COLO668 (cell line): ENCODE results near the gene SMARCA4.

Experiments used
- DNase-seq: peaks from one replicate; lab custom pipeline; 2025; ENCODE audit not compliant: unreplicated experiment; lab: John Stamatoyannopoulos, UW

The SMARCA4 gene

GRCh38 chr19:10960314-10961072 lies at the start of gene SMARCA4:
Gene SMARCA4, plus strand, starts transcription at chr19:10961030. Its CDS starts 23,122 bp downstream, at chr19:10984152.
- DNase-seq = peak; percentile 99

- no peak for DNase-seq
Observed at GRCh38 chr19:10911579-10912363, 49.1 kb upstream of the SMARCA4 start.

GRCh38 chr19:10912619-10913018 lies 48.2 kb upstream of the SMARCA4 start:
- no peak for DNase-seq

GRCh38 chr19:10913716-10914340 lies 47.0 kb upstream of the SMARCA4 start:
- DNase-seq = no peak

- DNase-seq = no peak
Observed at GRCh38 chr19:10915130-10916091, 45.4 kb upstream of the SMARCA4 start.

GRCh38 chr19:10916602-10917001 lies 44.2 kb upstream of the SMARCA4 start:
- no peak for DNase-seq

GRCh38 chr19:10918359-10918758 lies 42.5 kb upstream of the SMARCA4 start:
- no peak for DNase-seq

- no peak for DNase-seq
Observed at GRCh38 chr19:10919352-10920287, 41.2 kb upstream of the SMARCA4 start.

- DNase-seq = no peak
Observed at GRCh38 chr19:10920288-10920655, 40.6 kb upstream of the SMARCA4 start.

GRCh38 chr19:10920781-10921180 lies 40.0 kb upstream of the SMARCA4 start:
- no peak for DNase-seq

- DNase-seq = no peak
Observed at GRCh38 chr19:10921199-10921909, 39.5 kb upstream of the SMARCA4 start.

- DNase-seq = no peak
Observed at GRCh38 chr19:10921910-10922637, 38.8 kb upstream of the SMARCA4 start.

- DNase-seq = no peak
Observed at GRCh38 chr19:10922638-10923014, 38.2 kb upstream of the SMARCA4 start.

- no peak for DNase-seq
Observed at GRCh38 chr19:10923260-10924112, 37.3 kb upstream of the SMARCA4 start.

- DNase-seq = no peak
Observed at GRCh38 chr19:10924597-10924996, 36.2 kb upstream of the SMARCA4 start.

- no peak for DNase-seq
Observed at GRCh38 chr19:10927730-10928562, 32.9 kb upstream of the SMARCA4 start.
